AG20443 (cell line): ENCODE results near the gene ZBTB7C.

Experiments
- DNase-seq: peaks from one replicate; pipeline ENCODE4 v3.0.0; 2012; ENCODE audit warnings: low spot score, mixed read lengths

ZBTB7C gene

DNA sequence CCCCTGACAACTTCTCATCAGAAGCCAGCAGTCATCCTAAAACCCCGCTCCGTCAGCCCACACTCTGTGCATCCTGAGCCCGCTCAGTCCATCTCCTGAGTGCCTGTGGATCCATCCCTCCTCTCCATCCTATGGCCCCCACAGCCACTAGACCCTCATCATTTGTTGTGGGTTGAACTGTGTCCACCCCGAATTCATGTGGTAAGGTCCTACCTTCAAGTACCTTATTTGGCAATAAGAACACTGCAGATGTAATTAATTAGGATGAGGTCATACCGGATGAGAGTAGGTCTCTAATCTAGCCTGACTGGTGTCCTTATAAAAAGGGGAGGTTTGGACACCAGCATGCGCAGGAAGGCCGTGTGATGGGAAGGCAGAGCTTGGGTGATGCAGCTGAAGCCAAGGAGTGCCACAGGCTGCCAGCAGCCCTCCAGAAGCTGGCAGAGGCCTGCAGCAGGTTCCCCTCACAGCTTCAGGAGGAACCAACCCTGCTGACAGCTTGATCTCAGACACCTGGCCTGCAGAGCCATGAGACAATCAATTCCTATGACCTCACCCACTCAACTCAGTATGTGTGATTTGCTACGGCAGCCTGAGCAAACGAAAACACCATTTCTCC is 192.4 kb downstream of the ZBTB7C start:
- no peak for DNase-seq

DNA sequence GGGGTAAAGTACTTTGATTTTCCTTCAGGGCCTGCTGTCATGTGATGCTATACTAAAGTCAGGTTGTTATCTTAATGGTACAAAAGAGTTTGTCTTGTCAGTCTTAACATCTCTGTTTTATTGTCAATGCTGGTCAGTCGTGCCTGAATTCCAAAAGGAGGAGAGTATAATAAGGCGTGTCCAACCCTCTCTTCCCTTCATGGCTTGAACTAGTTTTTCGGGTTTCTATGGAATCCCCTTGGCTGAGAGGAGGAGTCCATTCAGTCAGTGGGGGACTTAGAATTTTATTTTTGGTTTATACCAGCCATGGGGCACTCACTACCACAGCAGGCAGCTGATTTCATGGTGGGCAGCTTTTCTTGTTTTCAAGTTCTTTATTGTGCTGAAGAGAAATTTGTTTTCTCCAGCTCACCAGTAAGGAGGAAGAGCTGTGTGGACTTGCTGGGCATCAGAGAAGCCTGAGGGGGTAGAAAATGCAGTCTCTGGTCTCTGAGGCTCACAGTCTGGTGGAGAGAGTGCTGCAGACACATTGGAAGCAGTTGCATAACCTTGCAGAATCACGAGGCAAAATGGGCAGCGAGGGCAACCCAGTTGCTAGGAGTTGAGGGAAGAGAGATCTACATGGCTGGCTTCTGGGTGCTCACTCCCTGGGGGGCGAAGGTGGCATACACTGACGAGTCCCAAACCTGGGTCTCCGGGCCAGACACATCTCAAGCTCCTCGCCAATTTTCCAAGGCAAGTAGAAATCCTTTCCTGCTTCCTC is 193.1 kb downstream of the ZBTB7C start:
- no peak for DNase-seq

DNA sequence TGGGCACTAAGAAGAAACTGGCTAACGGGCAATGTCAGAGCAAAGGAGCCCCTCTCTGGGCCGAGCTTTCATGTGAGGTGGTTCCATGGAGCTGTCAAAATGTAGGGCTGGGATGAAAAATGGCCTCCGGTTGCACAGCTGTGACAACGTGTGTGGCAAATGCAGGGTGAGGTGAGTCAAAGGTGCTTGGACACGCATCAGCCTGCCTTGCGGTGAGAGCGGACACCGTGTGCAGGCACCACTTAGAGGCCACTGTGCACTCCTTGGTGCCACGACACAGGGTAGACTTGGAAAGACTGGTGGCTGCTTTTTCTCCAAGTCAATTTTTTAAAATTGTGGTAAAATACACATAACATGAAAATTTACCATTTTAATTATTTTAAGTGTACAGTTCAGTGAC is 195.4 kb downstream of the ZBTB7C start:
- DNase-seq: no peak

DNA sequence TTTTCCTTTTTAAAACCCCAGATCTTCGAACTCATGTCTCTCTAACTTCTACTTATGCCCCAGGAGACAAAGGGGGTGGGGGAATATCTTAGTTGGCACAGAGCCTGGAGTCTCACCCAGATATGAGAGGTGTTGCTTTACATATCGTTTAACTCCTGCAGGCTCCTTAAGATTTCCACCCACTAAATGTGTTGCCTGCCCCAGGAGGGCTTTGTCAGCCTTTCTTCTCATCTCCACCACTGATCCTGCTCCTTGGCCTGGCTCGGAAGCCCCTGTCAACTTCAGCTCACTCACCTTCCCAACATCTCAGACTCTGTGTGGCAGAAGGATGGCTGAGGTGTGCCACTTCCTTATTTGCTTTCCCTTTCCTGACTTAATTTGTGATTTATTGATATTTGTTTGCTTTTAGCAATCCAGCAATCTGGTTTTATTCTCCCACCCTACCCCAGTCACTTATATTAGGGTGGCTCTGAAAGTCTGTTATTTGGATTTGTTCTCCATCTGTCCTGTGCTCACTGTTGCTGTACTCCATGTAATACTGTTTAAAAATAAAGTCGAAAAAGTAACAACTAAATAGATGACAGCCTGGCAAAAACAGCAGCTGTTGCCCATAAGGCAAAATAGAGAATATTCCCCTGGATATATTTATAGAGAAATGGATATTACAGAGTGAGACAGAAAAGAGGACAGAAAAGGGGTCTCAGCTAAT is 200.6 kb downstream of the ZBTB7C start:
- DNase-seq: no peak

DNA sequence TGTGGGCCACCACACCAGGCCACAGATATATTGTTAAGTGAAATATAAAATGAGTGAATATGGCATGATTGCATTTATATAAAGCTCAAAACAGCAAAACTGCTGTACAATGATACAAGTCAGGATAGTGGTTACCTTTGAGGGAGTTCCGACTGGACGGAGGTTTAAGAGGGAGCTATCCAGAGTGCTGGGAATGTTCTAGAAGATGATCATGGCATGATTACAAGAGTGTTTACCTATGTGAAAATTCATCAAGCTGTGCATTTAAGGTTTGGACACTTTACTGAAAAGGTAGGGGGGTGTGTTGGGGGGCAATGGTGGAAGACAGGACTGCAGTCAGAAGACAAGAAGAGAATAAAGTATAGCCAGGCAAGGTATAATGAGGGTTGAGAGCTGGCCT is 201.4 kb downstream of the ZBTB7C start:
- no peak for DNase-seq

DNA sequence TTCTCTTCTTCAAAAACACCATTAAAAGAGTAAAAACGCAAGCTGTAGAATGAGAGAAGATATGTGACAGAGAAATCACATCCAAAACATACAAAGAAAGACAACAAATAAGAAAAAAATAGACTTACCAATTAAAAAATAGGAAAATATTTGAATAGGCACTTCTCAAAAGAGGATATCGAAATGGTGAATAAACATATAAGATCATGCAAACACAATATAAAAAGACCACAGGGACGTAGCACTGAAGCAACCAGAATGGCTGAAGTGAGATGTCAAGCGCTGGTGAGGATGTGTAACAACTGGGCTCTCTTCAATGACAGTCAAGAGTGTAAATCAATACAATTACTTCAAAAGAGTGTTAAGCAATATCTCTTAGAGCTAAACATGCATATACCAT is 202.3 kb downstream of the ZBTB7C start:
- no peak for DNase-seq

DNA sequence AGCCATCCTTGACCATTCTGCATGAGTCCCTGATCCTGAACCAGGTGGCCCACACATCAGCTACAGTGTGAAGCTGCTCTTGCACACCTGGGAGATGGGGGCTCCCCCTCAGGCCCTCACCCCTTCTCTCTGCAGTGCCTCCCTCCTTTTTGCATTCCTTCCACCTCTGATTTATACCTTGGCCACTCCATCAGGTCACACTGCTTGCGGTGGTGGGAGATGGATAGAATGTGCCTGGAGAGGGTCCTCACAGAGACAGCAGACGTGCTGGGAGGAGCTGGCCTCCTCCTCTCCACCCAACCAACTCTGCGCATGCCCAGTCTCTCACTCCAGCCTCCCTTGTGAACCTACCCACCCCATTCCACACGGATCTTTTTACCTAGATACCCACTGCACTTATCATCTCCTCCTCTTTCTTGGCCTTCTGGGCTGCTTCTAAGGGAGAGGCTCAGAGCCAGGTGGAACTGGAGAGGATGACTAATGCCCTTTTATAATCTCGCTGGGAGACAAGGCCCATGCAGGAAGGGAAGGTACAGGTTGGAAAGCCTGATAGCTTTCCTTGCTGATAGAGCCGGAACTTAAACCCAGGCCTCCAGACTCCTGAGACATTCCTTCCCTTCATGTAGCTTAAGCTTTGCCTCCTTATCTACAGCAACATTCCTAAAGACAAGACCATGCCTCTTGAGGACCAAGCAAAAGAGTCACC is 205.1 kb downstream of the ZBTB7C start:
- DNase-seq: no peak

DNA sequence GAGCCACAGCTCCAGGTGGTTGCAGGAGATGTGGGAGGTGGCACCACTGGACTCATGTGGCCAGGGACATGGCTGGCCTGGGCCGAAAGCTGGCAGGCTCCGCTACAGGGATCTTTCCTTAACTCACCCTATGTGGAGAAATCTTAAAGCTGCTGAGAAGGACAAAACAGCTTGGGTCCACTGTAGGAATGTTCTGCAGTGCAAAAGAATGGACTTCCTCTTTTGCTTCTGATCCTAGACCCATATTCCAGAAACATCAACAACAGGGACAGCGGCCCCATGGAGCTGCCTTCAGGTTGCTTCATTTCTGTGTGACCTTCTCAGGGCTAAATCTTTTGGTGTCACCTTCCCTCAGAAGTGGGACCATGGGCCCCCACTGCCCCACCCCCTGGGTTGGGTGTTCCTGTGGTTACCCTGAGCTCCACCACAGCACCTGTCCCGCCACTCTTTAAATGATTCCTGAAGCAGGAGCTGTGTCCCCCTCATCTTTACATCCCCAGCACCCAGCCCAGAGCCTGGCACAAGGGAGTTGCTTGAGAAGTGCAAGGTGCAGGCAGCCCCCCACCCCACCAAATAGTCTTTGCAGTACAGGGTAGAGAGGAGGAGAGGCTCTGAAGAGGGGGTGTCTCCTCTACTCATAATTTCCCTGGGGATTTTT is 205.8 kb downstream of the ZBTB7C start:
- DNase-seq: no peak

DNA sequence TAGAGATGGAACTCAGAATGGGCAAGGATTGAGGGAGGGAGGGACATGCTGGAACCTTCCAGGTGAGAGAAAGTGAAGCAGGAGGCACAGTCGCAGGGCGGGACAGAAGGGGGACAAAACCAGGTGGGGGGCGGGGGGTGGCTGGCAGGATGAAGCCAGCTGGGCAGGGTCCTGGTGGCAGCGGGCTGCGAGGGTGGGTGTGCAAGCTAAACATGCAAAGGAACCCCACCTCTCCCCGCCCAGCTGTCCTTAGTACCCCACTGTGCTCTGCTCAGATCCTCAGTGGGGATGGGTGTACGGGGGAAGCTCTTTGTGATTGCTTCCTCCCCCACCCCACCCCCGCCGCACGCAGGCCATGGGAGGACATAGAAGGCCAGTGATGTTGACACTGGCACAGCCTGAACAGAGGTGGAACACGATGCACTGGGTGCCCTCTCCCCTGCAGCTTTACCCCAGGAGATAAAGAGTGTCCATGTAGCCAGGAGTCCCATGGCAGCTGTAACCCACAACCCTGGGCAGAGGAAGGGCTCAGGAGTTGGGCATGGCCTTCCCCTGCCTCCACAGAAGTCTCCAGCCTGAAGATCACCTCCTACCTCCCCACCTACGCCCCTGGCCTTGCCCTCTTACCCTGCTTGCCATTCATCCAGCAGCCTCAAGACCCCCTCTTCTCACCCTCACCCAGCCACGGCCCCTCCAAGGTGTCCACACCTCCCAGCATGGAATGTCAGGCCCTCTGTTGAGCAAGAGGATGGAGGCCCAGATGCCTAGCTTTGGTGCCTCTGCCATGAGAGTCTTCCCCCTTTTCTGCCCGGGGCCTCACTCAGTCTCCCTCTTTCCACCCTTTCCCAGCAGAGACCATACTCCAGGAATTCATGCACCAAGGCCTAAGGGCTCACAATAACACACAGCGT is 206.6 kb downstream of the ZBTB7C start:
- no peak for DNase-seq

DNA sequence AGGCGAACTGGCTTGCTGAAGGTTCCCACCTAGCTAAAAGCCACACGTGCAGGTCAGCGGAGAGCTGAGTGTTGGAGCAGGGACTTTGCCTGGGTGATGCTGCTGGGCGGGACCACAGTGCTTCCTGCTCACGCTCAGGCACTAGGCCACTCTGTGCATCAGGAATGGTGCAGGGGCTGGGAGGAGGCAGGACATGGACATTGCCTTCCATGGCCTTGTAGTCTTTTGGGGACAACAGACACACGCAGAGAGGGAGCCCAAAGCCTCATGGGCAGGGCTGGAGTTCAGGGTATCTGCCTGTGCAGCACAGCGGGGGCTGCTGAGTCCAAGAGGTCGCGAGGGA is 207.2 kb downstream of the ZBTB7C start:
- DNase-seq: no peak

DNA sequence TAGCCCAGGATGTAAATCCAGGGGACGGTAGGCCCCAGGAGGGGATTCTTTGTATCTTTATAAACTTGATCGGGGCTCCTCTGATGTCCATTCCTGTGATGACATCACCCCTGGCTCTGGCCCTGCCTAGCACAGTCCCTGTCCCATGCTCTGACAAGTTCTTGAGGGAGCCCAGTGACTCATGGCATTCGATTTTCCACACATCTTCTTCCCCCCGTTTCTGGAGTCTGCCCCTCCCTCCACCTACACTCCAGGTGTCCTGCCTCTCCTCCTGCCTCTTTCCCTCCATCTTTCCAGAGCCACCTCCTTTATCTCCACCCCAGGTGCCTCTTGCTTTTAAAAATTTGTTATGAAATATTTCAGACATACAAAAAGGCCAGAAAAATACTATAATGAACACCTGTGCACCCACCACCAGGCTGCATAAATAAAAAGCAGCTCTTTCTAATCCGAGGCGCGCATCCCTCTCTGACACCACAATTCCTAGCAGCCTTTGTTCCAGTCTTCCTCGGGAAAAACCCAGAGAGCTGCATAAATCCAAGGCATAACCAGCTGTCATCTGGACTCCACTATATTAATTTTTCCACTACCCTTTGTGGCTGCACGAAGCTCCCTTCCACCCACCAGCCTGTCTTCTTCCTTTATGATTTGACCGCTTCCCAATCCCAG is 207.7 kb downstream of the ZBTB7C start:
- DNase-seq: no peak

DNA sequence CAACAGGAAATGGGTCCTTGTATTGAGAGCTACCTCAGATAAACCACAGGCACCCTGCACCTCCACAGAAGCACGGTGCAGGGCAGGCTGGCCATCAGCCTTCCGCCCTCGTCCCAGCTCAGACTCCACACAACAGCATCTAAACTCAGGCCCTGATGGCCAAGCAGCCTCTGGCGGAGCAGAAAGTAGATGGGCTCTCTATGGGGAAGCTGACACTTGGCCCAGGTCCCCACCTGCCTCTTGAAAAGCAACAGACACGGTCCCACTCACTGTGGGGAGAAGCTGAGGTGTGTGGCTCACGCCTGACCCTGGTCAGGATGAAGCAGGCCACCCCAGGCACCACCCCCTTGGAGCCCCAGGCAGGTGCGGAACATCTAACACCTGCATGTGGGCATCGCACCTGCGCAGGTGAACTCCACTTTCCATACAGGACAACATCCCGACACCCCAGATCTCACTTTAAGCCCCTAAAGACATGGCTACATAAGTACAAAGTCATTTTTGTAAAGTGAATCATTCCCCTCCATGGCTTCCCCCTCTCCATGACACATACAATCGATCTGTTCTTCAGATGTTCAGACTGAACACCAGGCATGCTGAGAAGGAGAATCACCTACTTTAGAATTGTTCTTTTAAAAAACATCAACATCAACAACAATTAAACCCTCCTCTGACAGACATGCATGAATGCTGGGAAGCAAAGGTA is 208.4 kb downstream of the ZBTB7C start:
- DNase-seq: no peak

DNA sequence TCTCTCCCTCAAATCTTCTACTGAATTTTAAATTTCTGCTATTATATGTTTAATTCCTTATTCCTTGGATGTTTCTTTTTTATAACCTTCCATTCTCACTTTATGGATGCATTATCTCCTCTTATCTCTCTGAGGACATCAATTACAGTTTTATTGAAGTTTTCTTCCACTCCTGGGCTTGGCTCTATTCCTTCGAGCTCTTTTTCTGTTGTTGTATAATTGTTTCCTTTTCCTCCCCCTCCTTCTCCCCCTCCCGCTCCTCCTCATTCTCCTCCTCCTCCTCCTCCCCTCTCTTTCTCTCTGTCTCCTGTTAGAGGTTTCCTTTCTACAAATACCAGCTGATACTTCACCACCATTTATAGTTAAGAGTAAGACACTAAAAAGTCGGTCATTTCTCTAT is 209.8 kb downstream of the ZBTB7C start:
- DNase-seq: no peak

DNA sequence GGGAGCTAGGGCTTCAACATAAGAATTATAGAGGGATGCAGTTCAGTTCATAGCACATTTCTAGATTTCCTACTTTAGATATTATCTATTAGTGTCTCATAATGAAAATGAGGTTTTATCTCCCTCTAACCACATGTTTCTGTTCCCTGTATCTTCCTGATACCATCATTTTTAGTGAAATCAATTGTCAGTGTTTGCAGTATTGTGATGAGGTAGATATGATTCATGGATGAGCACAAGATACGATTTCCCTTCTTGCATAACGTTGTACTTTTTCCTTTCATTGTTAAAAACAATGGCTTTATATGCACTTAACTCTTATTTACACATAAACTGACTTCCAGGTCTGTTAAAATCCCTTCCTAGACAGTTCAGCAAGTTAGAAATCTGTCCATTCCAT is 211.4 kb downstream of the ZBTB7C start:
- DNase-seq: no peak

DNA sequence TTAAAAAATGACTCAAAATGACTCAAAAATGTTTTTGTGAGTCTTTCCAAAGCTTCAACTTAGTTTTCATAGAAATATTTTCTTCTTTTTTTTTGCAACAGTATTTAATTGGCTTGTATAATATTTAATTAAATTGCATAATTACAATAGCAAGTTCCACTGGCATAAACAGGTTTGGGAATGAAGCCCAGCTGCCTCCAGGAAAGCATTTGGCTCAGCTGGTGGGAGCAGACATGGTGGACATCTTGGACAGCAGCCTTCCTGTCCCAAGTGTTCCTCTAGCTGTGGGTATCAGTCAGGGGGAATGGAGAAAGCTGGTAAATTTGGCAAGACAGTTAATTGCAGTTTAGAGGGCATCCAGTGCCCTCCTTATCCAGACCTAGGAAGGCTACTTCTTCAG is 213.4 kb downstream of the ZBTB7C start:
- DNase-seq: no peak

DNA sequence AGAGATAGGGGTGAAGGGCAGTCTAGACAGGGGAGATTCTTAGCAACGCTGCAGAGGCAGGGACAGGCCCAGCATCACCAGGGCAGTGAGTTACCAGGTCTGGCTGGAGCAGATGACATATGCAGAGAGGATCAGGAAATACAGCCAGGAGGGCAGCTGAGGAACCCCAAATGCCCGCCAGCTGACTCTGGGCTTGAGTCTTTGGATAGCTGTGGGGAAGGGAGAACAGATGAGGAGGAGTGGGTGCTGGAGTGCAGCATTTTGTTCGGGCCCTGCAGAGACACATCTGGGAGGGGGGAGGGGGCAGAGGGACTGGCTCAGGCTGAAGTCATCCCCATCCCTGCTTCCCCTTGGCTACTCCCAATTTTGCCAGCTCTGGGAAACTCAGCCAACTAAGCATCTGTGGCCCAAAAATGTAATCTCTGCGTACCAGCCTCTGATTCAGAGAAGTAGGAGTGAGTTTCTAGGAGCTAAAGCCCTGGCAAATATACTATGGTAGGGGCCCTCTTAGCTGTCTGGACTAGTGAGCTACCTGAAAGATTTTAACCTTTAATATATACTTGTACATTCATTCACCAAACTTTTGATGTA is 214.5 kb downstream of the ZBTB7C start:
- DNase-seq: peak; percentile 33

DNA sequence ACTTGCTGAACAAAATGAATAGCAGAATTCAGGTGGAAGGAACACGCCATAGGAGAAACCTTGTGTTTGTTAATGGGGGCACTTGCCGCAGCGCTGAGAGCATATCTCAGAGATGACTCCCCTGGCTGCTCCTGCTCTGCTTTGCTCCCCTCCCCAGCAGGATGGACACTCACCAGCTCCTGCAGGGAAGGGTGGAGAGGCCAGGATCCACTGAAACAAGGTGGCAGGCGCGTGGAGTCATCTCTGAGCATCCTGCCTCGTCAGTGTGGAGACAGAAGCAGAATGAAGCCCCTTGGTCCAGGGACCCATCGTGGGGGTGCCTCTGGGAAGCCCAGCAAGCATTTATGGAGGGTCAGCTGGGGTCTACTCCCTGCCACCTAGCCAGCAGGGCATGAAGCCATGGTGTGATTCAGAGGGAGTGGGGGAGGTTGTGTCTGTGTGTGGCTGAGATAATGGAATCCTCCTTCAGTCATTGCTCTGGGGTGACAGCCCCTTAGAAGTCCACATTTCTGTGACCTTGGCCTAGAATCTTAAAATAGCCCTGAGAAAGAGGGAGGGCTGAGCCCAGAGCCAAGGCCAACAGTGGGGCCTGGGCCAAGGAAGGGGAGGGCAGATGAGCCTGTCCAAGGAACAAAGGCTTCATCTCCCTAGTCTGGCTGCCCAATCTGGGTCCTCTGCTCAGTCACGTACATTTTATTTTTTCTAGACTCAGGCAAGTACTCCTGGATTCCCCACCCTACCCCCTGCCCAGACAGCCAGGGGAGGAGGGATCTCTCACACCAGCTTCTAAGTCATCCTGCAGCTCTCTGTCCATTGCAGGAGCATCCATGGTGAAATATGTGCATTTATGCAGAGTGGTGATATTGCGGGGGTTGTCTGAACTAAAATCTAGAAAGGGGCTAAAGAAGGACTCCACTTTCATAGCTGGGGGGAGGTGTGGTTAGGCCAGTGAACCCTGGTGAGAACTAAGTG is 215.4 kb downstream of the ZBTB7C start:
- no peak for DNase-seq

DNA sequence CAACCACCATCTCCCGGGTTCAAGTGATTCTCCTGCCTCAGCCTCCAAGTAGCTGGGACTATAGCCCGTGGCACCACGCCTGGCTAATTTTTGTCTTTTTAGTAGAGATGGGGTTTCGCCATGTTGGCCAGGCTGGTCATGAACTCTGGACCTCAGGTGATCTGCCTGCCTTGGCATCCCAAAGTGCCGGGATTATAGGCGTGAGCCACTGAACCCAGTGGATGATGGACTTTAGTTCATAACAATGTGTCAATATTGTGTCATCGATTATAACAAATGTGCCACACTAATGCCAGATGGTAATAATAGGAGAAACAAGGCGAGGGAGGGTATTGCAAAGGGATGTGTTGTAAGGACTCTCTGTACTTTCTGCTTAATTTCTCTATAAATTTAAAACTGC is 216.6 kb downstream of the ZBTB7C start:
- no peak for DNase-seq
